Fibroblast of mammary gland (primary cell): Measurements from ENCODE around the gene KCNQ1.

Experiments used
- DNase-seq: peaks from one replicate; pipeline ENCODE4 v3.0.0-alpha.2; 2010; ENCODE audit warnings: low read depth
- H3K4me3 ChIP-seq: 2 replicates; pipeline ENCODE4 v1.5.1; 2011; ENCODE audit warnings: low read depth, mild to moderate bottlenecking, low read length, moderate library complexity; ENCODE audit not compliant: control insufficient read depth
- TF ChIP-seq, protein P1 (sequence below): conservative IDR thresholded peaks from 2 replicates; pipeline ENCODE4 v1.5.1; 2011; ENCODE audit warnings: low read depth, low read length, inconsistent platforms; ENCODE audit not compliant: control insufficient read depth, insufficient read depth

KCNQ1 gene

DNA sequence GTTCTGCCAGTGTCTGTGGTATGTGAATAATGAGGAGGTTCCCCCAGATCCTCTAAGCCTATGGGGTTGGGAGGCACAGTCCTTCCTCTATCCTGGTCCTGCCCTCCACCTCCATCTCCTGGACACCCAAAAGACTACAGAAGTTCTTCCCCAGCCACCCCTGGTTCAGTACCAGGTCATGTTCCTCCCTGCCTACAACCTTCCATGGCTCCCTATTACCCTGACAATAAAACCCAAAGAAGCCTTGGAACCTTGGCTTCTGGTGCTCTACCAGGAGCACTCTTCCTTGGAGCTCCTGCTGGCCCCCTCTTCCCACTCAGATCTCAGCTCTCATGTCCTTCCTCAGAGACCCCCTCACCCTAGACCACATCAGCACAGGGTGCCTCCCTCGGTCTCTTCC, 13.4 kb upstream of the KCNQ1 start:
- H3K4me3 ChIP-seq, result no peak overlapping the region
- DNase-seq, result no peak
- TF ChIP-seq, protein P1, sequence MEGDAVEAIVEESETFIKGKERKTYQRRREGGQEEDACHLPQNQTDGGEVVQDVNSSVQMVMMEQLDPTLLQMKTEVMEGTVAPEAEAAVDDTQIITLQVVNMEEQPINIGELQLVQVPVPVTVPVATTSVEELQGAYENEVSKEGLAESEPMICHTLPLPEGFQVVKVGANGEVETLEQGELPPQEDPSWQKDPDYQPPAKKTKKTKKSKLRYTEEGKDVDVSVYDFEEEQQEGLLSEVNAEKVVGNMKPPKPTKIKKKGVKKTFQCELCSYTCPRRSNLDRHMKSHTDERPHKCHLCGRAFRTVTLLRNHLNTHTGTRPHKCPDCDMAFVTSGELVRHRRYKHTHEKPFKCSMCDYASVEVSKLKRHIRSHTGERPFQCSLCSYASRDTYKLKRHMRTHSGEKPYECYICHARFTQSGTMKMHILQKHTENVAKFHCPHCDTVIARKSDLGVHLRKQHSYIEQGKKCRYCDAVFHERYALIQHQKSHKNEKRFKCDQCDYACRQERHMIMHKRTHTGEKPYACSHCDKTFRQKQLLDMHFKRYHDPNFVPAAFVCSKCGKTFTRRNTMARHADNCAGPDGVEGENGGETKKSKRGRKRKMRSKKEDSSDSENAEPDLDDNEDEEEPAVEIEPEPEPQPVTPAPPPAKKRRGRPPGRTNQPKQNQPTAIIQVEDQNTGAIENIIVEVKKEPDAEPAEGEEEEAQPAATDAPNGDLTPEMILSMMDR, result no peak

GRCh38 chr11:2432171-2432621, 12.6 kb upstream of the KCNQ1 start:
- TF ChIP-seq, protein P1, result no peak
- no peak for DNase-seq
- no peak overlapping the region for H3K4me3 ChIP-seq

DNA sequence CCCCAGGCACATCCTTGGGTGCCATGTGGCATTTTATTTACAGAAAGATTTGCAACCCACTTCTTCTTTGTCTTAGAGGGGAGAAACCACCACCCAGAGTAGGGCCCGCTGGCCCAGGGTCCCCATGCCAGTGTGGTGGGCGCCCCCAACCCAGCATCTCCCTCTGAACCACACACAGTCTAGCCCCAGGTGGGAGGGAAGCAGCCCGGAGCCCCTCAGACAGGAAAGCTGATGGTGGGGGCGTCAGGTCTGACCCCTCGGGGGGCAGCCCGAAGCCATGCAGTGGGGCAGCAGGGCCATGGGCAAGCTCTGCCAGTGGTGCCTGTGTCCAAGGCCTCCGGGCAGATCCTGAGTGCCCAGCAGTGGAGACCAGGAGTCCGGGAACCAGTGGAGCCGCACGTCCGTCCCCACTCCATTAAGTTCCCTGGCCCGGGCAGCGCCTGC, 12.2 kb upstream of the KCNQ1 start:
- TF ChIP-seq, protein P1, result no peak
- no peak overlapping the region for H3K4me3 ChIP-seq

GRCh38 chr11:2433106-2433925, 11.5 kb upstream of the KCNQ1 start:
- no peak overlapping the region for H3K4me3 ChIP-seq
- DNase-seq, result no peak
- TF ChIP-seq, protein P1, result no peak

More for the DNA sequence above, 12.2 kb upstream of the KCNQ1 start:
- no peak for DNase-seq

DNA sequence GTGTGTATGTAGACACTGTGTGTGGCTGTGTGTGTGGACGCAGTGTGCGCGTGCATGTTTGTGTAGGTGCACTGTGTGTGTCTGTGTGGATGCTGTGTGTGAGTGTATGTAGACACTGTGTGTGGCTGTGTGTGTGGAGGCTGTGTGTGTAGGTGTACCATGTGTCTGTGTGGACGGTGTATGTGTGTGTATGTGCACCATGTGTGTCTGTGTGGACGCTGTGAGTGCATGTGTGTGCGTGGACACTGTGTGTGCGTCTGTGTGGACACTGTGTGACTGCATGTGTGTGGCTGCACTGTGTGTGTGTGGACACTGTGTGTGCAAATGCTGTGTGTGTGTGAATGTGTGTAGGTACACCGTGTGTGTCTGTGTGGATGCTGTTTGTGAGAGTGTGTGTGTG, 10.8 kb upstream of the KCNQ1 start:
- TF ChIP-seq, protein P1, result no peak
- no peak overlapping the region for H3K4me3 ChIP-seq
- no peak for DNase-seq

GRCh38 chr11:2434506-2435255, 10.1 kb upstream of the KCNQ1 start:
- TF ChIP-seq, protein P1, result no peak
- DNase-seq, result no peak
- no peak overlapping the region for H3K4me3 ChIP-seq
